Smooth muscle cell (in vitro differentiated cells): ENCODE measurements around the gene CRYBG1. TPM values are rescaled to one million over a fixed set of nuclear protein-coding genes. Genes with fewer than 3 reads are reported as not detected.

Experiments used
- DNase-seq: peaks from one replicate; lab custom pipeline; 2025; ENCODE audit not compliant: unreplicated experiment; lab: John Stamatoyannopoulos, UW
- H2AFZ ChIP-seq: fragments of 200-600 bp; sonication (generic); 2 replicates; pipeline ENCODE4 v1.6.0; 2016; ENCODE audit warnings: antibody characterized with exemption, low read depth, mild to moderate bottlenecking
- H3F3A ChIP-seq: fragments of 200-600 bp; sonication (generic); 2 replicates; pipeline ENCODE4 v1.6.0; 2017; ENCODE audit warnings: antibody characterized with exemption, low read depth
- H3K27ac ChIP-seq: fragments of 200-600 bp; sonication (generic); 2 replicates; pipeline ENCODE4 v1.5.1; 2016; ENCODE audit warnings: low read depth, mild to moderate bottlenecking
- H3K27me3 ChIP-seq: fragments of 200-600 bp; sonication (generic); 2 replicates; pipeline ENCODE4 v1.6.1; 2016; ENCODE audit warnings: low read depth, mild to moderate bottlenecking
- H3K36me3 ChIP-seq: fragments of 200-600 bp; sonication (generic); 2 replicates; pipeline ENCODE4 v1.5.1; 2016; ENCODE audit warnings: low read depth
- H3K4me1 ChIP-seq: fragments of 200-600 bp; sonication (generic); 2 replicates; pipeline ENCODE4 v1.5.1; 2016; ENCODE audit warnings: low read depth
- H3K4me2 ChIP-seq: fragments of 200-600 bp; sonication (generic); 2 replicates; pipeline ENCODE4 v1.6.0; 2016; ENCODE audit warnings: mild to moderate bottlenecking
- H3K4me3 ChIP-seq: fragments of 200-600 bp; sonication (generic); 2 replicates; pipeline ENCODE4 v1.5.1; 2016; ENCODE audit warnings: mild to moderate bottlenecking
- H3K79me2 ChIP-seq: fragments of 200-600 bp; sonication (generic); 2 replicates; pipeline ENCODE4 v1.6.0; 2016; ENCODE audit warnings: low read depth, mild to moderate bottlenecking
- H3K9ac ChIP-seq: fragments of 200-600 bp; sonication (generic); 2 replicates; pipeline ENCODE4 v1.6.0; 2016; ENCODE audit warnings: low read depth
- H3K9me3 ChIP-seq: fragments of 200-600 bp; sonication (generic); replicated peaks from 2 replicates; pipeline ENCODE4 v1.5.1; 2016; ENCODE audit warnings: low read depth
- H4K20me1 ChIP-seq: fragments of 200-600 bp; sonication (generic); 2 replicates; pipeline ENCODE4 v1.6.0; 2016; ENCODE audit warnings: low read depth
- WGBS: methylation state at CpG from one replicate; pipeline ENCODE4 v1.1.7; 2016; ENCODE audit warnings: low lambda C conversion rate; 5-methylcytosine and 5-hydroxymethylcytosine counted together
- polyA plus RNA-seq: library from polyadenylated mRNA; unstranded; fragments of >200 nt; fragmentation: Nextera tagmentation; extraction: Ambion mirVana; gene quantifications from 2 replicates; pipeline ENCODE4 v1.2.1, GENCODE V29; 2016
- total RNA-seq: library from RNA; depleted of rRNA; stranded (reverse); fragments of >200 nt; gene quantifications from 2 replicates; pipeline ENCODE4 v1.2.3, GENCODE V29; 2014
- TF ChIP-seq, protein P1 (sequence below): fragments of 200-600 bp; sonication (generic); IDR thresholded peaks from 2 replicates; pipeline ENCODE4 v1.5.1; 2017; ENCODE audit warnings: borderline replicate concordance, mild to moderate bottlenecking, antibody characterized with exemption; ENCODE audit not compliant: insufficient read depth, poor library complexity, severe bottlenecking

Gene CRYBG1
- total and polyA plus RNA-seq, 2 experiments from 2014 or later: 0.98 to 11.9 TPM

DNA sequence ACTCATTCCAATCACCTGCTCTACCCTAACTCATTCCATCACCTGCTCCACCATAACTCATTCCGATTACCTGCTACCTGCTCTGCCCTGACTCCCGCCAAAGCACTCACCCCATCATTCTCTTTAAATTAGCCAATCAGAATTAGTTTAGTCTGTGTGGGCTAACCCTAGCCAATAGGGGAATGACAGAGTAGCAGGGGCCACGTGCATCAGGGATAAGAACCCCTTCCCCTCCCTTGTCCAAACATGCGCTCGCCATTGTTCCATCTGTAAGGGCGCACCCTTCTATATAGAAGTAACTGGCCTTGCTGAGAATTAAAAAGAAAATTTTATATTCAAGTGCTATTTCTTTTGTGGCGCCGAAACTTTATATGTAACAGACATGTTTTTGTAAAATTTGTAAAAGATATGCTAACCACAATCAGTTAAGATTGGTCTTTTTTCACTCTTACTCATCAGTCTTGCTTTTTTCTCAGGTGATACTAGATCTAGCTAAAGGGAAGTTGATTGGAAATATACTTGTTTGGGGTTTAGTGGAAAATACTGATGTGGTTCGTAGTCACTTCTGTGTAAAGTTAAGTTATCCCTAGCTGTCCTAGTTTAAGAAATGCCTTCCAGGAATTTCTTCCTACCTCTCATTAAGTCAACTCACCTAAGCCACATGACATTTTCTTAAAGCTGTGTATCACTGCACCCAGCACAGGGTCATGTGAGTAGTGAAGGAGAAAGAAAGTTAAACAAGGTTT, 252.3 kb downstream of the CRYBG1 start:
- Histone ChIP-seq H3K27me3 (no peaks in the 10 kb centered on the region), H3F3A (no peaks in the 10 kb centered on the region), H4K20me1 (no peaks in the 10 kb centered on the region), H3K36me3 (no peaks in the 10 kb centered on the region), H2AFZ (no peak overlapping the region), H3K4me1 (no peaks in the 10 kb centered on the region), H3K4me2 (no peak overlapping the region), H3K9me3 (no peaks in the 10 kb centered on the region), H3K9ac (no peak overlapping the region), H3K4me3 (no peak overlapping the region), H3K79me2 (no peaks in the 10 kb centered on the region), H3K27ac (no peak overlapping the region)
- 96% methylated on average over 9 of the region's 9 CpGs for WGBS
- TF ChIP-seq, protein P1, sequence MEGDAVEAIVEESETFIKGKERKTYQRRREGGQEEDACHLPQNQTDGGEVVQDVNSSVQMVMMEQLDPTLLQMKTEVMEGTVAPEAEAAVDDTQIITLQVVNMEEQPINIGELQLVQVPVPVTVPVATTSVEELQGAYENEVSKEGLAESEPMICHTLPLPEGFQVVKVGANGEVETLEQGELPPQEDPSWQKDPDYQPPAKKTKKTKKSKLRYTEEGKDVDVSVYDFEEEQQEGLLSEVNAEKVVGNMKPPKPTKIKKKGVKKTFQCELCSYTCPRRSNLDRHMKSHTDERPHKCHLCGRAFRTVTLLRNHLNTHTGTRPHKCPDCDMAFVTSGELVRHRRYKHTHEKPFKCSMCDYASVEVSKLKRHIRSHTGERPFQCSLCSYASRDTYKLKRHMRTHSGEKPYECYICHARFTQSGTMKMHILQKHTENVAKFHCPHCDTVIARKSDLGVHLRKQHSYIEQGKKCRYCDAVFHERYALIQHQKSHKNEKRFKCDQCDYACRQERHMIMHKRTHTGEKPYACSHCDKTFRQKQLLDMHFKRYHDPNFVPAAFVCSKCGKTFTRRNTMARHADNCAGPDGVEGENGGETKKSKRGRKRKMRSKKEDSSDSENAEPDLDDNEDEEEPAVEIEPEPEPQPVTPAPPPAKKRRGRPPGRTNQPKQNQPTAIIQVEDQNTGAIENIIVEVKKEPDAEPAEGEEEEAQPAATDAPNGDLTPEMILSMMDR: no peak
- DNase-seq: no peak

GRCh38 chr6:106613590-106613989, 253.1 kb downstream of the CRYBG1 start:
- no peak for DNase-seq
- Histone ChIP-seq H3K9ac (no peak overlapping the region), H4K20me1 (no peaks in the 10 kb centered on the region), H3K27ac (no peak overlapping the region), H3K4me3 (no peak overlapping the region), H3K36me3 (no peaks in the 10 kb centered on the region), H3K4me2 (no peak overlapping the region), H3K79me2 (no peaks in the 10 kb centered on the region), H3K4me1 (no peaks in the 10 kb centered on the region), H2AFZ (no peak overlapping the region), H3F3A (no peaks in the 10 kb centered on the region), H3K9me3 (no peaks in the 10 kb centered on the region), H3K27me3 (no peaks in the 10 kb centered on the region)
- WGBS: 69% methylated on average over 1 of the region's 1 CpG
- TF ChIP-seq, protein P1: no peak

DNA sequence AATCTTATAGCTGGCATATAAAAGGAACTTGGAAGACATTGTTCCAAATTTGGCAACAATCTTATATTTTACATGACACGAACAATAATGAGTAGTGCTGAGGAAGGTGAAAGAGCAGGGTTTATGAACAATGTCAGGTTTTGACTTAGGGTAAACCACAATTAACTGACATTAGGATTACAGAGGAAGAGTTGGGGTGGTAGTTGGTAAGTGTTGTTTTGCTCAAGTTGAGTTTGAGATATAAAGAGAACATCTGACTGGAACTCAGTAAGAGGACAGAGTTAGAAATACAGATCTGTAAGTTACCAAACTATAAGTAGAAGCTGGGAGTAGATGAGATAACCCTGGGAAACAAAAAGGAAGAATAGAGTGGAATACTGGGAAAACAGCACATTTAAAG, 253.6 kb downstream of the CRYBG1 start:
- no peak overlapping the region for H3K4me3 ChIP-seq
- no peaks in the 10 kb centered on the region for H3K9me3 ChIP-seq
- H3K79me2 ChIP-seq: no peaks in the 10 kb centered on the region
- H4K20me1 ChIP-seq: no peaks in the 10 kb centered on the region
- H2AFZ ChIP-seq: no peak overlapping the region
- H3F3A ChIP-seq: no peaks in the 10 kb centered on the region
- 73% methylated on average over 1 of the region's 1 CpG for WGBS
- TF ChIP-seq, protein P1: no peak
- H3K4me2 ChIP-seq: no peak overlapping the region
- H3K36me3 ChIP-seq: no peaks in the 10 kb centered on the region
- H3K27me3 ChIP-seq: no peaks in the 10 kb centered on the region
- no peak for DNase-seq
- no peak overlapping the region for H3K9ac ChIP-seq
- no peaks in the 10 kb centered on the region for H3K4me1 ChIP-seq
- no peak overlapping the region for H3K27ac ChIP-seq
